ENCODE data around the gene SLAMF1. TPM values are rescaled to one million over a fixed set of nuclear protein-coding genes. Genes with fewer than 3 reads are reported as not detected.

SLAMF1 gene
- total and polyA plus RNA-seq, 2 of the 13 experiments (the other 11 are each of a cell fraction or from before 2014, with no cell fraction given): not detected

- TF ChIP-seq, protein P1, sequence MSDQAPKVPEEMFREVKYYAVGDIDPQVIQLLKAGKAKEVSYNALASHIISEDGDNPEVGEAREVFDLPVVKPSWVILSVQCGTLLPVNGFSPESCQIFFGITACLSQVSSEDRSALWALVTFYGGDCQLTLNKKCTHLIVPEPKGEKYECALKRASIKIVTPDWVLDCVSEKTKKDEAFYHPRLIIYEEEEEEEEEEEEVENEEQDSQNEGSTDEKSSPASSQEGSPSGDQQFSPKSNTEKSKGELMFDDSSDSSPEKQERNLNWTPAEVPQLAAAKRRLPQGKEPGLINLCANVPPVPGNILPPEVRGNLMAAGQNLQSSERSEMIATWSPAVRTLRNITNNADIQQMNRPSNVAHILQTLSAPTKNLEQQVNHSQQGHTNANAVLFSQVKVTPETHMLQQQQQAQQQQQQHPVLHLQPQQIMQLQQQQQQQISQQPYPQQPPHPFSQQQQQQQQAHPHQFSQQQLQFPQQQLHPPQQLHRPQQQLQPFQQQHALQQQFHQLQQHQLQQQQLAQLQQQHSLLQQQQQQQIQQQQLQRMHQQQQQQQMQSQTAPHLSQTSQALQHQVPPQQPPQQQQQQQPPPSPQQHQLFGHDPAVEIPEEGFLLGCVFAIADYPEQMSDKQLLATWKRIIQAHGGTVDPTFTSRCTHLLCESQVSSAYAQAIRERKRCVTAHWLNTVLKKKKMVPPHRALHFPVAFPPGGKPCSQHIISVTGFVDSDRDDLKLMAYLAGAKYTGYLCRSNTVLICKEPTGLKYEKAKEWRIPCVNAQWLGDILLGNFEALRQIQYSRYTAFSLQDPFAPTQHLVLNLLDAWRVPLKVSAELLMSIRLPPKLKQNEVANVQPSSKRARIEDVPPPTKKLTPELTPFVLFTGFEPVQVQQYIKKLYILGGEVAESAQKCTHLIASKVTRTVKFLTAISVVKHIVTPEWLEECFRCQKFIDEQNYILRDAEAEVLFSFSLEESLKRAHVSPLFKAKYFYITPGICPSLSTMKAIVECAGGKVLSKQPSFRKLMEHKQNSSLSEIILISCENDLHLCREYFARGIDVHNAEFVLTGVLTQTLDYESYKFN (CRISPR knock-in tag; conservative IDR thresholded peaks at IDR 0.05): no peak
- TF ChIP-seq ZNF770 (CRISPR knock-in tag; IDR thresholded peaks at IDR 0.05): no peak
- TF ChIP-seq ETV5 (CRISPR knock-in tag; IDR thresholded peaks at IDR 0.05; ENCODE audit: borderline replicate concordance): no peak
These were observed 28.5 kb downstream of the SLAMF1 start (continued) for GRCh38 chr1:160618327-160618726.

DNA sequence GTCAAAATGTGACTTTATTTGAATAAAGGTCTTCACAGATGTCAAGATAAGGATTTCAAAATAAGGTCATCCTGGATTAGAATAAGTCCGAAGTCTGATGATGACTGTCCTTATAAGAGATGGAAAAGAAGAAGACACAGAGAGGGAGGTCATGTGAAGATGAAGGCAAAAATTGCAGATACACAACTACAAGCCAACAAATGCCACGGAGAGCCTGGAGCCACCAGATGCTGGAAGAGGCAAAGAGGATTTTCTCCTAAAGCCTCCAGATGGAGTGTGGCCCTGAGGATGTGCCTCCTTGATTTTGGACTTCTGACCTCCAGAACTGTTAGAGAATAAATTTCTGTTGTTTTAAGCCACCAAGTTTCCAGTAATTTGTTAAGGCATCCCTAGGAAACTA, 31.2 kb downstream of the SLAMF1 start:
- Histone ChIP-seq H2AFZ (ENCODE audit: low read length) (no peak overlapping the region), H3K9ac (ENCODE audit: insufficient read depth, low read depth, low read length) (no peak overlapping the region), H3K27me3 (ENCODE audit: control insufficient read depth in 1 of 2, insufficient read depth in 2 of 2, low read length in 2 of 2) (peaks cover 0 to 9% of the 10 kb centered on the region in 2 experiments; a peak in 2 of 5 replicates), H3K9me3 (ENCODE audit: low read length) (no peaks in the 10 kb centered on the region; the same call in 1 of the 2 replicates), H4K20me1 (ENCODE audit: insufficient read depth, low read length) (no peaks in the 10 kb centered on the region), H3K36me3 (replicated peaks in 1 of 2; ENCODE audit: control insufficient read depth in 1 of 2, insufficient read depth in 2 of 2, low read length in 2 of 2) (no peaks in the 10 kb centered on the region), H3K4me2 (ENCODE audit: low read depth, low read length) (no peak overlapping the region), H3K4me3 (replicated peaks in 1 of 3; ENCODE audit: insufficient read depth in 1 of 3, low read depth in 2 of 3, low read length in 3 of 3) (no peak overlapping the region), H3K4me1 (ENCODE audit: insufficient read depth, low read length) (no peaks in the 10 kb centered on the region), H3K79me2 (ENCODE audit: insufficient read depth, low read length) (no peaks in the 10 kb centered on the region), H3K27ac (ENCODE audit: extremely low read length, insufficient read depth, low read length) (no peak overlapping the region)
- in situ Hi-C loops (cut with HindIII; ENCODE audit: extremely low pct_ligation_motif_present, low pct_unique_long_range_greater_than_20kb): no loop called here
- ChIA-PET POLR2A (no interaction called here), CTCF (ENCODE audit: low intra/inter-chr PET ratio, low total read pairs) (no interaction called here)
- FAIRE-seq: no peak
- WGBS (ENCODE audit: low lambda C conversion rate): 11% methylated on average over 2 of the region's 2 CpGs
- no TSS peak for BruUV-seq (replicated peaks)
- no peak for ATAC-seq
- intact Hi-C loops (cut with micrococcal nuclease; ENCODE audit: unreplicated experiment): no loop called here
- no peak for DNase-seq (ENCODE audit: low spot score)
- TF ChIP-seq ZMYM4 (CRISPR knock-in tag; IDR thresholded peaks at IDR 0.05) (no peak), MTA1 (CRISPR knock-in tag; IDR thresholded peaks at IDR 0.05; ENCODE audit: borderline replicate concordance) (no peak), TFE3 (CRISPR knock-in tag; IDR thresholded peaks at IDR 0.05) (no peak), NONO (IDR thresholded peaks at IDR 0.05) (no peak), NONO (CRISPR knock-in tag; conservative IDR thresholded peaks at IDR 0.05) (no peak), ZNF713 (CRISPR knock-in tag; IDR thresholded peaks at IDR 0.05) (no peak), ZNF512 (CRISPR knock-in tag; IDR thresholded peaks at IDR 0.05) (no peak), U2AF2 (IDR thresholded peaks at IDR 0.05; ENCODE audit: low read depth, low read length) (no peak), SMAD3 (CRISPR knock-in tag; IDR thresholded peaks at IDR 0.05) (no peak), ZZZ3 (CRISPR knock-in tag; IDR thresholded peaks at IDR 0.05; ENCODE audit: borderline replicate concordance) (no peak)
- TF ChIP-seq, protein P2, sequence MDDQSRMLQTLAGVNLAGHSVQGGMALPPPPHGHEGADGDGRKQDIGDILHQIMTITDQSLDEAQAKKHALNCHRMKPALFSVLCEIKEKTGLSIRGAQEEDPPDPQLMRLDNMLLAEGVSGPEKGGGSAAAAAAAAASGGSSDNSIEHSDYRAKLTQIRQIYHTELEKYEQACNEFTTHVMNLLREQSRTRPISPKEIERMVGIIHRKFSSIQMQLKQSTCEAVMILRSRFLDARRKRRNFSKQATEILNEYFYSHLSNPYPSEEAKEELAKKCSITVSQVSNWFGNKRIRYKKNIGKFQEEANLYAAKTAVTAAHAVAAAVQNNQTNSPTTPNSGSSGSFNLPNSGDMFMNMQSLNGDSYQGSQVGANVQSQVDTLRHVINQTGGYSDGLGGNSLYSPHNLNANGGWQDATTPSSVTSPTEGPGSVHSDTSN (CRISPR knock-in tag; IDR thresholded peaks at IDR 0.05; ENCODE audit: borderline replicate concordance): no peak
